Measurements from ENCODE around the gene GPRIN3.

GPRIN3 gene

GRCh38 chr4:89218587-89218986 is 89.0 kb downstream of the GPRIN3 start:
- no peak for TF ChIP-seq CTCF (IDR thresholded peaks at IDR 0.05)
- intact Hi-C loops (cut with DNase I; ENCODE audit: low total_unique reads), result no loop called here

GRCh38 chr4:89217604-89218003 is 90.0 kb downstream of the GPRIN3 start:
- no peaks in the 10 kb centered on the region for H3K4me1 ChIP-seq
- no peak overlapping the region for H3K4me3 ChIP-seq
- no peak for DNase-seq
- intact Hi-C loops (cut with DNase I; ENCODE audit: low total_unique reads), result no loop called here
- no peaks in the 10 kb centered on the region for H3K27me3 ChIP-seq
- H3K9me3 ChIP-seq, result no peaks in the 10 kb centered on the region
- no peak overlapping the region for H3K27ac ChIP-seq
- no peak for TF ChIP-seq CTCF (IDR thresholded peaks at IDR 0.05)
- H3K36me3 ChIP-seq, result no peaks in the 10 kb centered on the region

More at GRCh38 chr4:89218587-89218986, 89.0 kb downstream of the GPRIN3 start:
- DNase-seq, result no peak
- no peak overlapping the region for H3K27ac ChIP-seq
- no peak overlapping the region for H3K4me3 ChIP-seq
- no peaks in the 10 kb centered on the region for H3K9me3 ChIP-seq
- H3K4me1 ChIP-seq, result no peaks in the 10 kb centered on the region
- H3K27me3 ChIP-seq, result no peaks in the 10 kb centered on the region
- H3K36me3 ChIP-seq, result no peaks in the 10 kb centered on the region

GRCh38 chr4:89216866-89217265 is 90.7 kb downstream of the GPRIN3 start:
- TF ChIP-seq CTCF (IDR thresholded peaks at IDR 0.05), result no peak
- no peaks in the 10 kb centered on the region for H3K27me3 ChIP-seq
- no peak overlapping the region for H3K4me3 ChIP-seq
- intact Hi-C loops (cut with DNase I; ENCODE audit: low total_unique reads), result no loop called here
- no peaks in the 10 kb centered on the region for H3K36me3 ChIP-seq
- no peak for DNase-seq
- no peaks in the 10 kb centered on the region for H3K4me1 ChIP-seq
- no peak overlapping the region for H3K27ac ChIP-seq
- H3K9me3 ChIP-seq, result no peaks in the 10 kb centered on the region

GRCh38 chr4:89216422-89216821 is 91.2 kb downstream of the GPRIN3 start:
- H3K4me1 ChIP-seq, result no peaks in the 10 kb centered on the region
- no peak overlapping the region for H3K4me3 ChIP-seq
- intact Hi-C loops (cut with DNase I; ENCODE audit: low total_unique reads), result no loop called here
- no peaks in the 10 kb centered on the region for H3K36me3 ChIP-seq
- H3K27ac ChIP-seq, result no peak overlapping the region
- no peaks in the 10 kb centered on the region for H3K9me3 ChIP-seq
- TF ChIP-seq CTCF (IDR thresholded peaks at IDR 0.05), result no peak
- H3K27me3 ChIP-seq, result no peaks in the 10 kb centered on the region
- no peak for DNase-seq

GRCh38 chr4:89215736-89216135 is 91.9 kb downstream of the GPRIN3 start:
- Histone ChIP-seq H3K27me3 (no peaks in the 10 kb centered on the region), H3K4me1 (no peaks in the 10 kb centered on the region), H3K9me3 (no peaks in the 10 kb centered on the region), H3K4me3 (no peak overlapping the region), H3K36me3 (no peaks in the 10 kb centered on the region), H3K27ac (no peak overlapping the region)
- DNase-seq, result no peak
- intact Hi-C loops (cut with DNase I; ENCODE audit: low total_unique reads), result no loop called here
- TF ChIP-seq CTCF (IDR thresholded peaks at IDR 0.05), result no peak

GRCh38 chr4:89214308-89214707 is 93.3 kb downstream of the GPRIN3 start:
- Histone ChIP-seq H3K4me1 (no peaks in the 10 kb centered on the region), H3K27ac (no peak overlapping the region), H3K4me3 (no peak overlapping the region), H3K27me3 (no peaks in the 10 kb centered on the region), H3K9me3 (no peaks in the 10 kb centered on the region), H3K36me3 (no peaks in the 10 kb centered on the region)
- no peak for TF ChIP-seq CTCF (IDR thresholded peaks at IDR 0.05)
- intact Hi-C loops (cut with DNase I; ENCODE audit: low total_unique reads), result no loop called here
- DNase-seq, result no peak
